Caco-2 (cell line): ENCODE data around the gene GPR68. TPM values are rescaled to one million over a fixed set of nuclear protein-coding genes. Genes with fewer than 3 reads are reported as not detected.
A peak's percentile ranks its signal among the peaks of the same experiment; 100 is the strongest.

Experiments
- BruUV-seq: library from RNA; stranded (reverse); fragments of 400-500 nt; replicated peaks from 2 replicates; lab custom pipeline; 2021; lab: Mats Ljungman, UMichigan
- CTCF ChIA-PET: fragments of 300-600 bp; sonication (Branson Sonifier 250); formaldehyde crosslinking; loops from one replicate; lab custom pipeline; 2022; ENCODE audit warnings: antibody characterized with exemption; lab: Charles Lee
- POLR2A ChIA-PET: fragments of 300-600 bp; sonication (Branson Sonifier 250); formaldehyde crosslinking; loops from one replicate; lab custom pipeline; 2022; ENCODE audit warnings: antibody characterized with exemption; lab: Charles Lee
- DNase-seq, 2 experiments: peaks; one replicate each; pipeline versions ENCODE4 v3.0.0 to v3.0.0-alpha.2; 2020 to 2022
- H3K27me3 ChIP-seq: replicated peaks from 2 replicates; pipeline ENCODE4 v1.6.0; 2011; ENCODE audit warnings: low read length; ENCODE audit not compliant: control insufficient read depth, insufficient read depth
- H3K36me3 ChIP-seq: 2 replicates; pipeline ENCODE4 v1.5.1; 2011; ENCODE audit warnings: low read length; ENCODE audit not compliant: control insufficient read depth, insufficient read depth
- H3K4me1 ChIP-seq: fragments of 250-450 bp; sonication (Bioruptor Pico); 2 replicates; pipeline ENCODE4 v1.5.1; 2020; ENCODE audit warnings: mild to moderate bottlenecking
- H3K4me3 ChIP-seq: 2 replicates; pipeline ENCODE4 v1.5.1; 2011; ENCODE audit warnings: low read depth, mild to moderate bottlenecking, control low read depth, low read length
- H3K9me3 ChIP-seq: fragments of 250-450 bp; sonication (Bioruptor Pico); 2 replicates; pipeline ENCODE4 v1.5.1; 2020; ENCODE audit warnings: mild to moderate bottlenecking, moderate library complexity
- H3K27ac Mint-ChIP-seq: one replicate; pipeline ENCODE4 v1.8.0; 2022; ENCODE audit warnings: mixed read lengths; ENCODE audit not compliant: unreplicated experiment
- H3K27me3 Mint-ChIP-seq: one replicate; pipeline ENCODE4 v1.8.0; 2022; ENCODE audit warnings: mixed read lengths; ENCODE audit not compliant: insufficient read depth, unreplicated experiment
- H3K36me3 Mint-ChIP-seq: one replicate; pipeline ENCODE4 v1.8.0; 2022; ENCODE audit warnings: mild to moderate bottlenecking, mixed read lengths; ENCODE audit not compliant: insufficient read depth, unreplicated experiment
- H3K4me1 Mint-ChIP-seq: one replicate; pipeline ENCODE4 v1.8.0; 2022; ENCODE audit warnings: low read depth, mixed read lengths; ENCODE audit not compliant: unreplicated experiment
- H3K4me3 Mint-ChIP-seq: one replicate; pipeline ENCODE4 v1.8.0; 2022; ENCODE audit warnings: mild to moderate bottlenecking, moderate library complexity, mixed read lengths; ENCODE audit not compliant: unreplicated experiment
- H3K9me3 Mint-ChIP-seq: one replicate; pipeline ENCODE4 v1.8.0; 2022; ENCODE audit warnings: mixed read lengths; ENCODE audit not compliant: unreplicated experiment
- CTCF ChIP-seq, 2 experiments: fragments of 200-600 bp in 1 of 2; IDR thresholded peaks; 1 replicate in 1 of 2; 2 replicates in 1 of 2; pipeline versions ENCODE4 v1.5.1 to v1.8.0; 2011 to 2022; ENCODE audit warnings: antibody characterized with exemption in 1 of 2, control low read depth in 1 of 2, inconsistent platforms in 1 of 2, low read depth in 1 of 2, low read length in 1 of 2, mild to moderate bottlenecking in 1 of 2, moderate library complexity in 1 of 2; ENCODE audit not compliant: insufficient read depth in 1 of 2, severe bottlenecking in 1 of 2, unreplicated experiment in 1 of 2
- intact Hi-C: fragments of 100-400 bp; cut with micrococcal nuclease; formaldehyde crosslinking; loops from one replicate; pipeline ENCODE4 v1.10.0; 2022; ENCODE audit not compliant: unreplicated experiment
- total RNA-seq: library from RNA; stranded (reverse); gene quantifications from 2 replicates; pipeline ENCODE4 v1.2.3, GENCODE V29; 2022

GPR68 gene
- total RNA-seq, 1 experiment from 2014 or later: 0.14 TPM

GRCh38 chr14:91289464-91289863 lies 45.0 kb upstream of the GPR68 start:
- Mint-ChIP-seq H3K27me3 (no peaks in the 10 kb centered on the region), H3K36me3 (peaks cover 29% of the 10 kb centered on the region), H3K9me3 (no peaks in the 10 kb centered on the region), H3K27ac (no peak overlapping the region), H3K4me1 (no peaks in the 10 kb centered on the region), H3K4me3 (no peak overlapping the region)
- no peaks in the 10 kb centered on the region for H3K9me3 ChIP-seq
- BruUV-seq: no TSS peak
- H3K4me1 ChIP-seq: no peaks in the 10 kb centered on the region
- ChIA-PET CTCF (no interaction called here), POLR2A (no interaction called here)
- peaks cover 1% of the 10 kb centered on the region for H3K36me3 ChIP-seq
- no peak for DNase-seq
- H3K27me3 ChIP-seq: no peaks in the 10 kb centered on the region
- no peak overlapping the region for H3K4me3 ChIP-seq
- intact Hi-C loops: no loop called here
- TF ChIP-seq CTCF (IDR thresholded peaks at IDR 0.05; ENCODE audit: insufficient read depth in 1 of 2, low read depth in 1 of 2, low read length in 1 of 2, severe bottlenecking in 1 of 2, unreplicated experiment in 1 of 2): no peak

- no peak for DNase-seq
- no peak overlapping the region for H3K4me3 ChIP-seq
- no peaks in the 10 kb centered on the region for H3K9me3 ChIP-seq
- H3K4me3 Mint-ChIP-seq: no peak overlapping the region
- peaks cover 29% of the 10 kb centered on the region for H3K36me3 Mint-ChIP-seq
- ChIA-PET POLR2A (no interaction called here), CTCF (interaction anchor here (1.2 kb wide), 1 partner anchor 386 kb away, joined by 3 read pairs; no protein-coding TSS in a partner anchor)
- H3K27me3 ChIP-seq: no peaks in the 10 kb centered on the region
- H3K9me3 Mint-ChIP-seq: no peaks in the 10 kb centered on the region
- H3K4me1 ChIP-seq: no peaks in the 10 kb centered on the region
- no peaks in the 10 kb centered on the region for H3K27me3 Mint-ChIP-seq
- no peak for TF ChIP-seq CTCF (IDR thresholded peaks at IDR 0.05; ENCODE audit: insufficient read depth in 1 of 2, low read depth in 1 of 2, low read length in 1 of 2, severe bottlenecking in 1 of 2, unreplicated experiment in 1 of 2)
- no peaks in the 10 kb centered on the region for H3K4me1 Mint-ChIP-seq
- intact Hi-C loops: no loop called here
- BruUV-seq: no TSS peak
- H3K27ac Mint-ChIP-seq: no peak overlapping the region
- H3K36me3 ChIP-seq: no peaks in the 10 kb centered on the region; the same call in none of the 2 replicates
Measured at GRCh38 chr14:91288876-91289275, 44.4 kb upstream of the GPR68 start.

- no peak overlapping the region for H3K4me3 ChIP-seq
- Mint-ChIP-seq H3K27ac (no peak overlapping the region), H3K27me3 (no peaks in the 10 kb centered on the region), H3K4me3 (no peak overlapping the region), H3K4me1 (no peaks in the 10 kb centered on the region), H3K36me3 (peaks cover 33% of the 10 kb centered on the region), H3K9me3 (no peaks in the 10 kb centered on the region)
- H3K27me3 ChIP-seq: no peaks in the 10 kb centered on the region
- no peaks in the 10 kb centered on the region; the same call in 1 of the 2 replicates for H3K36me3 ChIP-seq
- peak; percentile 76 to 79 for TF ChIP-seq CTCF (IDR thresholded peaks at IDR 0.05; ENCODE audit: insufficient read depth in 1 of 2, low read depth in 1 of 2, low read length in 1 of 2, severe bottlenecking in 1 of 2, unreplicated experiment in 1 of 2)
- intact Hi-C loops: loop anchor here (1.0 kb wide), 2 partner anchors 109 to 383 kb away; no protein-coding TSS in a partner anchor
- ChIA-PET CTCF (interaction anchor here (2.5 kb wide), 1 partner anchor 109 kb away, joined by 11 read pairs; no protein-coding TSS in a partner anchor), POLR2A (no interaction called here)
- peak; percentile 55 to 74 for DNase-seq
- no TSS peak for BruUV-seq
- H3K9me3 ChIP-seq: no peaks in the 10 kb centered on the region
- no peaks in the 10 kb centered on the region for H3K4me1 ChIP-seq
Measured at GRCh38 chr14:91286530-91286937, 42.0 kb upstream of the GPR68 start.
